ENCODE measurements around the gene PAN2.
"Not testable (repeated sequence)": the region's sequence is repeated elsewhere in the genome, so short reads cannot be mapped to it uniquely, and the experiment has no call there.

PAN2 gene, protein sequence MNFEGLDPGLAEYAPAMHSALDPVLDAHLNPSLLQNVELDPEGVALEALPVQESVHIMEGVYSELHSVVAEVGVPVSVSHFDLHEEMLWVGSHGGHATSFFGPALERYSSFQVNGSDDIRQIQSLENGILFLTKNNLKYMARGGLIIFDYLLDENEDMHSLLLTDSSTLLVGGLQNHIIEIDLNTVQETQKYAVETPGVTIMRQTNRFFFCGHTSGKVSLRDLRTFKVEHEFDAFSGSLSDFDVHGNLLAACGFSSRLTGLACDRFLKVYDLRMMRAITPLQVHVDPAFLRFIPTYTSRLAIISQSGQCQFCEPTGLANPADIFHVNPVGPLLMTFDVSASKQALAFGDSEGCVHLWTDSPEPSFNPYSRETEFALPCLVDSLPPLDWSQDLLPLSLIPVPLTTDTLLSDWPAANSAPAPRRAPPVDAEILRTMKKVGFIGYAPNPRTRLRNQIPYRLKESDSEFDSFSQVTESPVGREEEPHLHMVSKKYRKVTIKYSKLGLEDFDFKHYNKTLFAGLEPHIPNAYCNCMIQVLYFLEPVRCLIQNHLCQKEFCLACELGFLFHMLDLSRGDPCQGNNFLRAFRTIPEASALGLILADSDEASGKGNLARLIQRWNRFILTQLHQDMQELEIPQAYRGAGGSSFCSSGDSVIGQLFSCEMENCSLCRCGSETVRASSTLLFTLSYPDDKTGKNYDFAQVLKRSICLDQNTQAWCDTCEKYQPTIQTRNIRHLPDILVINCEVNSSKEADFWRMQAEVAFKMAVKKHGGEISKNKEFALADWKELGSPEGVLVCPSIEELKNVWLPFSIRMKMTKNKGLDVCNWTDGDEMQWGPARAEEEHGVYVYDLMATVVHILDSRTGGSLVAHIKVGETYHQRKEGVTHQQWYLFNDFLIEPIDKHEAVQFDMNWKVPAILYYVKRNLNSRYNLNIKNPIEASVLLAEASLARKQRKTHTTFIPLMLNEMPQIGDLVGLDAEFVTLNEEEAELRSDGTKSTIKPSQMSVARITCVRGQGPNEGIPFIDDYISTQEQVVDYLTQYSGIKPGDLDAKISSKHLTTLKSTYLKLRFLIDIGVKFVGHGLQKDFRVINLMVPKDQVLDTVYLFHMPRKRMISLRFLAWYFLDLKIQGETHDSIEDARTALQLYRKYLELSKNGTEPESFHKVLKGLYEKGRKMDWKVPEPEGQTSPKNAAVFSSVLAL

DNA sequence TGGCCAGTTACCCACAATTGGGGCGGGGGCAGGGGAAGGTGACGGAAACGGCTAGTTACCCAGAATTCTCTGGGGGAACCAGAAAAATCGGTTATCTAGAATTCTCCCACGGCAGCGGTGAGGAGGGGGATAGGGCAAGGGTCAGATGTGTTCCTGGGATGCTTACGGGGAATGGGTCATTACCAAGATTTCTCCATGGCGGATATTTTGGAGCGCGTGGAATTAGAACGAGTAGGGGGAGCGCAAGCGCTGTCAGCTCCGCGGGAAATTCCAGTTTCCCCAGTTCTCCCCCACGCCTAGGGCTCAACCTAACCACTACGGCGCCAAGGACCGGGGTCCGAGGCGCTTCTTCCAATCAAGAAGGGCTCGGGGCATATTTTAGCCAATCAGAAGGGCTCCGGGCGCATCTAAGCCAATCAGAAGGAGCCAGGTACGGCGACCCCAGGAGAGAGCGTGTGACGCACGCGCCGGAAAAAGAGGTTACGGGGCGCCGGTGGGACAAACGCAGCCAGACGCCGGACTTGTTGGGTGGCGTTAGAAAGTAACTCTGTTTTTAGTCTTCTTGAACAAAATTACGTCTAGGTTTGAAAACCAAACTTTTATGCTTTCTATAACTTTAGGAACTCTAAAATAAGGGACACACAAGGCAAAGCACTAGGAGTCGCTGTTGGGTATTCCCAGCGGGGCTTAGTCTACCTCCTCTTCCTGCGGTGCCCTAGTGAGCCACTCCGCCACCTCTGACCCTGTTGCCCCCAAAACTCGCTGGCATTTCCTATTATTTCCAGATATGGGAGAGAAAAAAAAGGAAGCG is at the start of gene PAN2:
Gene PAN2 (minus strand): TSS at position 322 of the 811 bp plus-strand sequence. CDS start 906 bp downstream, outside the sequence.
- DNase-seq: peak; percentile 93

- no peak for DNase-seq
These were observed 48.8 kb upstream of the PAN2 start for GRCh38 chr12:56382611-56383010.

- DNase-seq: no peak
These were observed 44.2 kb upstream of the PAN2 start for GRCh38 chr12:56377989-56378316.

- DNase-seq: no peak
These were observed 43.6 kb upstream of the PAN2 start for GRCh38 chr12:56377310-56377988.

DNA sequence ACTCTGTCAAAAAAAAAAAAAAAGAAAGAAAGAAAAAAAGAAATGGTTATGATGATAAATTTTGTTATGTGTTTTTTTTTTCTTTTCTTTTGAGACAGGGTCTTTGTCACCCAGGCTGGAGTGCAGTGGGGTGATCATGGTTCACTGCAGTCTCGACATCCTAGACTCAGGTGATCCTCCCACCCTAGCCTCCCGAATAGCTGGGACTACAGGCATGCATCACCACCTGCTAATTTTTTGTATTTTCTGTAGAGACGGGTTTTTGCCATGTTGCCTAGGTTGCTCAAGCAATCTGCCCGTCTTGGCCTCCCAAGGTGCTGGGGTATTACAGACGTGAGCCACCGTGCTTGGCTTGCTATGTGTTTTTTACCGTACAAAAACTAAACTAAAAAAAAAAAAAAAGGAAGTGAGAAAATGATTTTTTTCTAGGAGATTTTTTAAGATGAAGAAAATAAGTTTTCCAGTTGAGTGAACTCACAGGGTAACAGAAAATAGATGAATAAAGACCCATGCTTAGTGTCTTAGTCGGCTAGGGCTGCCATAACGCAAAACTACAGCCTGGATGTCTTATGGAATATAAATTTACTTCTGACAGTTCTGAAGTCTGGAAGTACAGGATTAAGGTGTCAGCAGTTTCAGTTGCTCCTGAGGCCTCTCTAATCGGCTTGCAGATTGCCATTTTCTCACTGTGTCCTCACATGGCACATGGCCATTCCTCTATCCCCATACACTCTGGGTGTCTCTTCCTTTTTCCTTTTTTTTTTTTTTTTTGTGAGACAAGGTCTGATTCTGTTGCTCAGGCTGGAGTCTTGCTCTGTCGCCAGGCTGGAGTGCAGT is 42.0 kb upstream of the PAN2 start:
- no peak for DNase-seq

- DNase-seq: no peak
These were observed 41.2 kb upstream of the PAN2 start for GRCh38 chr12:56374726-56375597.

DNA sequence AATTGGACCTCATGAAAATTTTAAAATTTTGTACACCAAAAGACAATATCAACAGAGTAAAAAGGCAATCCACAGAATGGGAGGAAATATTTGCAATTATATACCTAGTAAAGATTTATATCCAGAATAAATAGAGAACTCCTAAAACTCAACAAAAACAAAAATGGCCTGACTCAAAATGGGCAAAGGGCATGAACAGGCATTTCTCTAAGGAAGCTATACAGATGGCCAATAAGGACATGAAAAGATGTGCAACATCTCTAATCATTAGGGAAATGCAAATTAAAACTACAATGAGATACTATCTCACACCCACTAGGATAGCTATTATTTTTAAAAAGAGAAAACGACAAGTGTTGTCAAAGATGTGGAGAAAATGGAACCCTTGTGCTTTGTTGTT is 39.7 kb upstream of the PAN2 start:
- DNase-seq: no peak

DNA sequence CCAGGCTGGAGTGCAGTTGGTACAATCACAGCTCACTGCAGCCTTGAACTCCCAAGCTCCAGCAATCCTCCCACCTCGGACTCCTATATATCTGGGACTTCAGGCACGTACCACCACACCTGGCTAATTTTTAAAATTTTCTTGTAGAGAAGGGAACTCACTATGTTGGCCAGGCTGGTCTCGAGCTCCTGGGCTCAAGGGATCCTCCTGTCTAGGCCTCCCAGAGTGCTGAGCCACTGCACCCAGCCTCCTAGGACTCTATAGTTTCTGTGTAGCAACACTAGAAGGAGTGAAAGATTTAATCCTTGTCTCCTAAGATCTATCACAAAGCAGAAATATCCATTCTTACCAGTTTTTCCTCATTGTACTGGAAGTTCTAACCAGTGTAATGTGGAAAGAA is 33.1 kb upstream of the PAN2 start:
- no peak for DNase-seq

- DNase-seq: no peak
These were observed 28.6 kb upstream of the PAN2 start, which contains the start of gene APOF for GRCh38 chr12:56362130-56363059. APOF (minus strand) TSS chr12:56362857; CDS start chr12:56362745, 112 bp downstream.

DNA sequence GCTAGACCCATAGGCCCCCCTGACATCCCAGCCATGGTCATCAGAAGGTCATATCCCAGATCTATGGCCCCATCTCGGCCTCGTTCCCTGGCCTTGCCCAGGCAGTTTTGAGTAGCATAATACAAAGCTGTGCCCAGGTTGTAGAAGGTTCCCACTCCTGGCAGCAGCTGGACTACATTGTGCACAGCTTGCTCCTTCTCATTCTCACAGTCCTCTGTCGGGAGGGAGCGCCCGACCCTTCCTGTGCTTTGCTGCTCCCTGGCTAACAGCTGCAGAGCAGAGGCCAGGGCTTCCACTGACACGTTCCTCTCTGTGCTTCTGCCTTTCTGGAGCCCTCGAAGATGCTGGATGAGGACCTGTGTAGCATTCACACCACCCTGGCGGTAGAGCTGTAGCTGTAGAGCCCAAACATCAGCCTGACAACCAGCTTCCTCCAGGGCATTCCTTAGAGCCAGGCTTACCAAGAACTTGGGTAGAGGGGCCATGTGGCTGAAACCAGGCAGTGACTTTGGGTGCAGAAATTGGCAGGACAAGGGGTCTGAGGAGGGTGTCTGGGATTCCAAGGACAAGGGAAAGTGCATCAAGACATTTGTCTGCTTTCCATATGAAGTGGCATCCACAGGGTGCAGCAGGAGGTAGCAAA is 27.8 kb upstream of the PAN2 start:
- DNase-seq: no peak

DNA sequence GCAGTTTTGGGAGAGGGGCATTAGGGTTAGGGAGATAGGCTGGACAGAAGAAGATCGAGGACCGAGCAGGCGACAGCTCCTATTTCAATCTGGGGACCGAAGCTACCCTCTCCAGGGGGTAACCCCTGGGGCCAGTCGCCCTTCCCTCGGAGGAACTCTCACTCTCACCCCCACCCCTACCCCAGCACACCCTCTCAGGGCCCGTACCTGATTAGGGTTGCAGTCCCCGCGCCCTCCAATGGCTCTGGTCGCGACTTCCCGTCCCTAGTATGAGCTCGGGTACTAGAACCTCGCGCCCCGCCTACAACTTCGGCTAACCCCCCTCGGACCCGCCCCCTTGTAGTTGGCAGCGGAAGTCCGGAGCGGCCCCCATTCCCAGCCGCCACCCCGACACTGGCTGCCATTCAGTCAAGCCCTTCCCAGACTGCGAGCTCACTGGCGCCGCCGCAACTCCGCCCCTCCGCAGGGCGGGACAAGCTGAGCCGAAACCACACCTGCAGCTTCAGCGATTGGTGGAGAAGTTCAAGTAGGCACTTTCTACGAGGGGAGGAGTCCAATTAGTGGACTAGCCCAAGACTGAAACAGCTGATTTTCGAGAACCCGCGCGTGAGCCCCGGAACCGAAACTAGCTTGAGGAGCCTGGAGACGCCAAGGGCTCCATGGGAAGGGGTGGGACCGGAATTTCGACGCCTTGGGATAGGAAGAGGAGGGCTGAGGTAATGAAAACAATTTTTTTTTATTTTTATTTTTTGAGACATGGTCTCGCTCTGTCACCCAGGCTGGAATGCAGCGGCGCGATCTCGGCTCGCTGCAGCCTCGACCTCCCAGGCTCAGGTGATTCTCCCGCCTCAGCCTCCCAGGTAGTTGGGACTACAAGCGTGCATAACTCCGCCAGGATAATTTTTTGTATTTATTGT is 26.3 kb upstream of the PAN2 start, which contains the start of gene STAT2:
Gene STAT2 (minus strand): TSS at position 257 of the 917 bp plus-strand sequence. CDS start 3,536 bp downstream, outside the sequence.
- peak; percentile 99 for DNase-seq

DNA sequence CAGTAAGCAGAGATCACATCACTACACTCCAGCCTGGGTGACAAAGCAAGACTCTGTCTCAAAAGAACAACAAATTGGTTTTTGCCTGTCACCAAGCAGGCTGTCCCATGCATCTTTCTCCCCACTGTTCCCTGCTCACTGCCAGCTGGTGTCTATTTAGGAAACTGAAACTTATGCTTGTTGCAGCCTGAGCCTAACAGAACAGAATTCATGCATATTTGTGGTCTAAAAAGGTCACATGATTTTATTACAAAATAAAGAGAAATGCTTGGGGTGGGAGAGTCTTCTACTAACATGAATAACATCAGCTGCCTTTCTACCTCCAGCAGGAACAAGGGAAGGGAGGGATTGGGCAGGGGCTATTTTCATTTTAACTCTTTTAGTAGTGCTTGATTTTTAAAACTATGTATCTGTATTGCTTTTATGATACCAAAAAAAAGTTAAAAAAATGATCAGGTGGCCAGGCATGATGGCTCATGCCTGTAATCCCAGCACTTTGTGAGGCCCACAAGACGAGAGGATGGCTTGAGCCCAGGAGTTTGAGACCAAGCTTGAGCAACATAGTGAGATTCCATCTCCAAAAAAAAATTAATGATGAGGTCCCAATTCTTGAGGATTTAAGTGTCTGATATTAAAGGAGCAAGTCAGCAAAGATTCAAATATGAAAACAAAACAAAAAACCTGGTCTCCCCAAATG is 25.2 kb upstream of the PAN2 start:
- DNase-seq: no peak

- DNase-seq: no peak
These were observed 17.5 kb upstream of the PAN2 start for GRCh38 chr12:56351325-56351724.

DNA sequence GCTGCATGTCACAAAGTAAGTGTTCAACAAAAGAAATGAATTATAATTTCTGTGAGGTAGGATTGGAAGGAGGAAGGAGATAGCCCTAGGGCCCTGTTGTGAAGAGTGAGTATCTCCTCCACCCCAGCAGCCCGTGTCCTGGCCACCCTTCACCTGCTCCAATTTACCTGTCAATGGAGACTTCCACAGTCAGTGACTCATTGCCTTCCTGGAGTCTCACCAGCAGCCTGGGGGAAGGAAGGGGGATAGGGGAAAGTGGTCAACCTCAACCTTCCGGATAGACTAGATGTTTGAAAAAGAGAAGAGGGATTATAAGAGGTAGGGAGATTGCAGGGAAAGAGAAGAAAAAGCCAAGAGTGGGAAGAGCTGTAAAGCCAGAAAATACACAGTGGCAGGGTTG is 16.9 kb upstream of the PAN2 start:
- no peak for DNase-seq

DNA sequence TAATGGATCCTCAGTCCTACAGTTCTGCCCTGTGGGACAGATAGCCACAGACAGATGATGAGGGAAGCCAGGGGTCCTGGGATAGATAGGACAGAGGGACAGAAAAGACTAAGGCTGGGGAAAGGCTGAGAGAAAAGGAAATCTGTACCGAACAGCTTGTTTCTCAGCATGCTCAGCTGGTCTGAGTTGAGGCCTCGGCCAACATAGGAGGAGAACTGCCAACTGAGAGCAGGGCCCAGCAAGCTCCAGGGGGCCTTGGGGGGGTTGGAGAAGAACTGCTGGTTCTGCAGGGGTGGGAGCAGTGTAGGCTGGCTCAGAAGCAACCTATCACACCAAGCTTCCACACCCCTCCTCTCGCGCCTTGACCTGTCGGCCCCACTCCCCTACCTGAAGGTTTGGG is 15.0 kb upstream of the PAN2 start:
- no peak for DNase-seq

DNA sequence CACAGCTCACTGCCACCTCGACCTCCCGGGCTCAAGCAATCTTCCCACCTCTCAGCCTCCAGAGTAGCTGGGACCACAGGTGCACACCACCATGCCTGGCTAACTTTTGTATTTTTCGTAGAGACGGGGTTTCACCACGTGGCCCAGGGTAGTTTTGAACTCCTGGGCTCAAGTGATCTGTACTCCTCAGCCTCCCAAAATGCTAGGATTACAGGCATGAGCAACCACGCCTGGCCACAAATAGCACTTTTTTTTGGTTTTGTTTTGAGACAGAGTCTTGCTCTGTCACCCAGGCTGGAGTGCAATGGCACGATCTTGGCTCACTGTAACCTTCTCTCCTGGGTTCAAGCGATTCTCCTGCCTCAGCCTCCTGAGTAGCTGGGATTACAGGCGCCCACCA is 13.5 kb upstream of the PAN2 start:
- DNase-seq: not testable (repeated sequence)

All from activated naive CD4-positive, alpha-beta T cell treated with anti-CD3 and anti-CD28 coated beads, Interleukin-2, amount 50 U/mL, for 16 hours (primary cell).